HG02884 (cell line): ENCODE measurements around the gene PAIP2B.
A peak's percentile ranks its signal among the peaks of the same experiment; 100 is the strongest.
"Not testable (repeated sequence)": the region's sequence is repeated elsewhere in the genome, so short reads cannot be mapped to it uniquely, and the experiment has no call there.

Experiments
- ATAC-seq: cut with Tn5 transposase; IDR thresholded peaks from one replicate; pipeline ENCODE4 v1.9.1; 2021; ENCODE audit warnings: mild to moderate bottlenecking, moderate library complexity; ENCODE audit not compliant: unreplicated experiment

PAIP2B gene

DNA sequence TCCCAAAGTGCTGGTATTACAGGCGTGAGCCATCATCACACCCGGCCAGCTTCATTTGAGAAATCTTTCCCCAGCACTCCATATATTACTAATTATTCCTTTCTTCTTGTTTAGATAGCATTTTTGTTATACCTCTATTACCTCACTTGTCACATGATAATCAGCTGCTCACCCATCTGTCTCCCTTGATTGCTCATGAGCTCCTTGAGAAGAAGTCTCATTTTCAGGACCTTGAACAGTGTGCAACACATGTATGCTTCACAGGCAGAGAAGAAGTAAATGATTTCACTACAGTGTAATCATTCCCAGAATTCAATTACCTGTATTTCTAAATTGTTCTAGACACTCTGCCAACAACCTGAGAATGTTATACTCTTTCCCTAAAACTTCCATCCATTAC lies 6.2 kb downstream of the PAIP2B start:
- ATAC-seq: no peak

DNA sequence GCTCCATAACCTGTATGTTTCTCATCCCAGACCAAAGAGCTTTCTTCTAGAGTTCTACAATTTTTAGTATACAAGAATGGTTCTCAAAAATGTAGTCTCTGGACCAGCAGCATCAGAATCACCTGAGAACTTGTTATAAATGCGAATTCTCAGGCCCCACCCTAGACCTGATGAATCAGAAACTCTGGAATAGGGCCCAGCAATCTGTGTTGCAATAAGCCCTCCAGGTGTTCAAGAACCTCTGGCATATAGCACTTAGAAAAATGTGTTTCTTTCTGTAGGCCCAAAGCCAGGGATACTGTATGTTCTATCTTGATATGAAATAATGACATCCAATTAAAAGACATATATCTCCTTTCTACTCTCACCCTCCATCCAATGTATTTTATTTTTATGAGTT lies 10.4 kb downstream of the PAIP2B start:
- no peak for ATAC-seq

DNA sequence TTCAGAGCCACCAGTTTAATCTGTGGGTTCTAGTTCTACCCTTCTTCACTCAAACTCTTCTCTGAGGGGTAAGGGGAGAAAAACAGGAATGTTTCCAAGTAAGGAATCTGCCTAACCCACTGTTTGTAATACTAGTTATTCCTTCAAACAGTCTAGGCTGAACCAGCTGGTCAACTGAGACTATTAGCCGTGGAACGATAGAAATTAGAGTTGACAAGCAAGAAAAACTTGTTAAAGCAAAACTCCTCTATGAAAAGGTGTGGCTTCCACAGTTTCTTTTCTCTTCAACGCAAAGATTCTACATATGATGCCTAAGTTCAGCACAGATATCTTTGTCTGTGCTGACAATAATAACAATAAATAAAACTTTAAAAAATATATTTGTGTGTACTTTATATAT lies 11.5 kb downstream of the PAIP2B start:
- no peak for ATAC-seq

DNA sequence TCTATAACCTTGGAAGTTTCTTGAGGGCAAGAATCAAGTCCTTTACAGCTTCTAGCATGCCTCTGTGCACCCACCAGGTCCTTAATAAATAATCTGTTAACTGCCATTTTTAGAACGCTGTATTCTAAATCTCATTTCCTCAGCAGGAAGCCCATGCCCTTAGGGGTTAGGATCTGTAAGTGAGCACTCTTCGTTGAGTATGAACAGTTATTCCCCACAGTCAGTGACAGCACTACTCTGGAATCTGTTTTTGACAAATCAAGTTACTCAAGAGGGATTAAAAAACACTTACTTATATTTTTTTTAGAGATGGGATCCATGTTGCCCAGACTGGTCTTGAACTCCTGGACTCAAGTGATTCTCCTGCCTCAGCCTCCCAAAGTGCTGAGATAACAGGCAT lies 14.6 kb downstream of the PAIP2B start:
- ATAC-seq: no peak

- no peak for ATAC-seq
These were observed 16.6 kb downstream of the PAIP2B start for GRCh38 chr2:71210292-71210691.

- no peak for ATAC-seq
These were observed 18.1 kb downstream of the PAIP2B start for GRCh38 chr2:71208756-71209155.

DNA sequence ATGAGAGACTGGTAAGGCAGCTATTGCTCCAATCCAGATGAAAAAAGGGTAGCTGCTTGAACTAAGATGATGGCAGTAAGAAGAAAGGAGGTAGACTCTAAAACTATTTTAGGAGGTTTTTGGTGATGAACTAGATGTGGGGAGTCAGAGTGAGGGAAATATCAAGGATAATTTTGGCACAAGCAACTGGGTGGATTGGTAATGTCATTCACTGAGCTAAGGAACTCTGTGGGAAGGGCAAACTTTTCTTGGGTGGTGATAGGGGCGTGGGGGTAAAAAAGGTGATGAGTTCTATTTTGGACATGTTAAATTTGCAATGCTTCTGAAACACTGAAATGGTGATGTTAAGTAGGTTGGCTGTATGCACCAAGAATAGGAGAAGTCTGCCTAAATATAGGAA lies 19.3 kb downstream of the PAIP2B start:
- ATAC-seq: no peak

DNA sequence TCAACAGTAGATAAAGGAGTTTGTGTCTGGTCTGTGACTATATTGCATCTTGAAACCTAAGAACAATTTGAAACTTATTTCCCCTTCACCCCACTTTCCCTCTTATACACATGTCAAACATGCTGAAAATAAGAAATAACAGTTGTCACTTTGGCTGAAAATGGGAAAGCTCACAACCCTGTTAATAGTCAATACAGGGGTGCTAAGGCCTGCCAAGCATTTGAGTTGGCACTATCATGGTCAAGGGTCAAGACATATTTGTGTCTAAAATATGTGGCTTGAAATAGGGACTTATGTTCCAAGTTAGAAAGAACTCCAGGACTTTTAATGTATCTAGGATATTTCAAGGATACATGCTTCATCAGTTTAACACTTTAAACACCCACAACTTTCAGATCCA lies 20.6 kb downstream of the PAIP2B start:
- no peak for ATAC-seq

GRCh38 chr2:71191570-71191943 lies 35.3 kb downstream of the PAIP2B start:
- ATAC-seq: no peak

DNA sequence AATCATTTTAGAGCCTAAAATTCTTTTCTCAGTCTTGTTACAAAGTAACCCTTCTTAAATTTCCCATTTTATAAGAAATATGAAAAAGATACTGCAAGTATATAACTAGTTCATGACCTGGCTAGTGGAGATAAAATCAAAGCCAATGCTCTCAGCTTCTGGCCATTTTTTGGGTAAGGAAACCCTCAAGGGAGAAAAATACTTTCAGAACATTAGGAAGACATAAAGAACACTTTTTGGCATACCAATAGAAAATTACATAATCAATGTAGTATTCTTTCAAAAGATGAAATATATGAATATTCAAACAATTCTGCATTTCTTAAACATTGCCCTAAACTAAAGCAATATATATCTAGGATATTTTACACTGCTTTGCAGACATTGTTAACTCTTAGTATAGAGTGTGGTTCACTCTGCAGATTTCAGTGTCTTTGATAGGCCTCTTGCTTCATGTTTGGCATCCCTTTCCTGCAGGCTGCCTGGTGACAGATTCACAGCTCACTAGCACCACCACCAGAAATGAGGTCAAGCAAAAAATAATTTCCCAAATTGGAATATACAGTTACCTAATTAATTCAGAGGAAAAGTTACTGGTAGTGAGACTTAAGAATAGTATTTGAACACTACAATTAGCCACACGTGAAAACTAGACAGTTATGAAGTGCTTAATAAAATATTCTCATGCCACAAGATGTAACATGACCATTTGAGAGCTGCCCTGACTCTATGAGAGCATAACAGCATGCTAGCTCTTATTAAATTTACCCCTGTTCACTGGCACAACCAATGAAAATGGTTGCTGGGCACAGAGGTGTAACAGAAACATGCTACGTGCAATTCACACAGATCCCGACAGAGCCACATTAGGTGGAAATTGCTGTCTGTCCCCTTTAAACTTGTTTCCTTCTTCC lies 36.0 kb downstream of the PAIP2B start:
- ATAC-seq: no peak

DNA sequence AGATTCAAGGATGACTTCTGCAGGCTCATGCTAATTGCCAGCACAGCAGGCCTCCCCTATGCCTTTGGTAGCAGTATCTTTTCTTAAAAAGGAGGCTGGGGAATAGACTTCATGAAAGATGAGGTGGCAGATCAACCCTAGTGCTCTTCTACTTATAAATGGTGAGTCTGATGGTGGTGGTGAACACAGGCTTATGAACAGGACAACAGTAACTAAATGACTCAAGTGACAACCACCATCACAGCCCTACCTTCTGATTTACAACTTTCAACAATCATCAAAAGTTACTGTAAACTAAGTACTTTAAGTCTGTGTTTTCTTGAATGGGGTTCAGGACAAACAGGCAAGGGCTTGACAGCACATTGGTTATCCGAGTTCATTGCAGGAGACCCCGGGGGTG lies 39.3 kb downstream of the PAIP2B start:
- no peak for ATAC-seq

GRCh38 chr2:71186973-71187372 lies 39.9 kb downstream of the PAIP2B start:
- no peak for ATAC-seq

DNA sequence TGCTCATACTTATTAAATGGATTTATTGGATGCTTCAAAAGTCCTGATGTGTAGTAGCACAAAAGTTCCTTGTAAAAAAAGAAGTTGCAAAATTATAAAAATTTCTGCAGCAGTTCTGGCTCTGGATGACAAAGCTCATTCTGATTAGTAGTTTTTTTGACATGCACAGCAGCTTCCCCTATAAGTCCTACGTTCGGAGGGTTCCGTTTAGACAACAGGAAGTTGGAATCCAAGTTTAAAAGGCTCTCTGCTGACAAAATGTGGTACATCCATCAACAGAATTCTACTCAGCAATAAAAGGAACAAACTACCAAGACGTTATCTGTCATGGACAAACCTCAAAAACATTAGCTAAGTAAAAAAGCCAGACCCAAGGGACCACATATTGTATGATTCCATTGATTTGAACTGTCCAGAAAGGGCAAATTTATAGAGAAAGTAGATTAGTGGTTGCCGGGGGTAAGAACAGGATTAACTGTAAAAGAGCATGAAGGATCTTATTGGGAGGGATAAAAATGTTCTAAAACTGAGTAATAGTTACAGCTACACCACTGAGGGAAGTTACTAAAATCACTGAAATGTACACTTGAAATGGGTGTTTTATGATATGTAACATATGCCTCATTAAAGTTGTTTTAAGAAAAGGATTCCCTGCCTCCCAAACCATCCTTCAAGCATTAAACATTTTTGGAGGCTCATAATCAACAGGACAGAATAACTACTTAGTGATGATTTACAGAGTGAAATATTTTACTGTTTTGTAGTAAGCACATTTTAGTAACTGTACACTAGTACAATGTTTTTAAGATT lies 43.4 kb downstream of the PAIP2B start:
- not testable (repeated sequence) for ATAC-seq

GRCh38 chr2:71181316-71181715 lies 45.6 kb downstream of the PAIP2B start:
- ATAC-seq: no peak

DNA sequence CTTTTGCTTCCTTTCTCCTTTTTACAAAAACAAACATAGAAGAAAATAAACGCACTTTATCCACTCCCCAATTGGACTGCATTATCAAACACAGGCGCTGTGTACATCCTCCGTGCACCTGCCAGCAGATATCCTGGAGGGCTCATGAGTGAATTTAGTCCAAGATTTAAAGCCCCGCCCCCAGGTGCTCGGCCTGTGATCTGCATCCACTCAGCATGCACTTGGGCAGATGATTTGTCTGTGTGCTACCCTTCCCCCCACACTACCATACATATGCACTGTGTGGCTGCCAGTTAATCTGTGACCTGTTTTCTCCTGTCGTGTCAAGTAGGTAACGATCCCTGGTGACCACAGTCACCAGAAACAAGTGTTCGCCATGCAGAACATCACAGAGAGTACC lies 48.1 kb downstream of the PAIP2B start:
- ATAC-seq: not testable (repeated sequence)

- no peak for ATAC-seq
These were observed 52.7 kb downstream of the PAIP2B start for GRCh38 chr2:71174207-71174606.

DNA sequence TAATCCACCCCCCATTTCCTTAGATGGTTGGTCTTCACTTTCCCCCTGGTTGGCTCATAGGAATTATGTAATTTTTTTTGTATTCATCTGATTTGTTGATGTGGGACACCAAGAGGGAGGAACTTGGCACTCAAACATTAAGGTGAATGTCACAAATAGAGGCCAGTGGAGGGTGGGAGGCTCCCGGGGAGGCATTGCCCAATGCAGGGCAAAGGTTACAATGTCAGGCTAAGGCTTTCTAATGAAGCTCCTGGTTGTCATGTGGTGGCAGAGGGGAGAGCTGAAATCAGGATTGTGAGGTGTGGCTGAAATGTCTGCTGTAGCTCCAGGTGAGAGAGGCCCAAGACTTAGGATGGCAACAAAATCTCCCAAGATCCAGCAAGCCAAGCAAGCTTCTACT lies 53.8 kb downstream of the PAIP2B start:
- ATAC-seq: no peak

- no peak for ATAC-seq
These were observed 60.1 kb downstream of the PAIP2B start for GRCh38 chr2:71166812-71167211.

- no peak for ATAC-seq
These were observed 69.6 kb downstream of the PAIP2B start for GRCh38 chr2:71157124-71157793.

DNA sequence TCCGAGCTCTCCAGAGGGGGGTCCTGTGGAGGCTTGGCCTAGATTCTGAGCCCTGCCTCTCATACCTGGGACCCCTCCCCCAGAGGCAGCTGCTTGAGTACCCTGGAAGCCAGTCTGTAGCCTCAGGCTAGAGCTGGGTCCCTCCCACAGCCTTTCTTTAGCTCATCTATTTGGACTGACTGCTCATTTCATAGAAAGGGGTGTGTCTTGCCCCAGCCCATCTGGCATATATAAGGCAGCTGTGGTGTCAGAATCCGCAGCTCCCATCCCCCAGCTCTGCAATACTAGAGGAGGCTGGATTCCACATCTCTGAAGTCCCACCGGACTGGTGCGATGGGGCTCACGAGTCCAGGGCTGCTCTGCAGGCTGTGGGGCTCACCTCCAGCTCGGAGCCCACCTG lies 70.3 kb downstream of the PAIP2B start:
- ATAC-seq: no peak

DNA sequence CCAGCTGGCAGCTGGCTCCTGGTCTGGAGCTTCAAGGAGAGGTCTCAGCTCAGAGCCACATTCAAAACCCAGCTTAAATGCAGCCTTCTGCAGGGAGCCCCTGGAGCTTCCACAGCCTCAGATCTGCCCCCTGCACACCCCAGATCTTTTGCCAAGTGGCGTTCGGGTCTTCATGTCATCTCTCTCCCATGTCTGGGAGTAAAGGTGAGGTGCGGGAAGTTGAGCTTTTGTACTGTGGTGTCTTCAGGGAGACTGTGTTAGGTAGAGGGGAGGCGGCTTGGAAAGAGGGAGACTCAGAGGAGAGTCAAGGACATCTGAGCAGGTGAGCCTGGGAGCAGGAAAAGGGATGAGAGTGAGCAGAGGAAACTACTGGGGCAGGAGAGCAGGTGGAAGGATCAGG lies 71.1 kb downstream of the PAIP2B start:
- no peak for ATAC-seq

DNA sequence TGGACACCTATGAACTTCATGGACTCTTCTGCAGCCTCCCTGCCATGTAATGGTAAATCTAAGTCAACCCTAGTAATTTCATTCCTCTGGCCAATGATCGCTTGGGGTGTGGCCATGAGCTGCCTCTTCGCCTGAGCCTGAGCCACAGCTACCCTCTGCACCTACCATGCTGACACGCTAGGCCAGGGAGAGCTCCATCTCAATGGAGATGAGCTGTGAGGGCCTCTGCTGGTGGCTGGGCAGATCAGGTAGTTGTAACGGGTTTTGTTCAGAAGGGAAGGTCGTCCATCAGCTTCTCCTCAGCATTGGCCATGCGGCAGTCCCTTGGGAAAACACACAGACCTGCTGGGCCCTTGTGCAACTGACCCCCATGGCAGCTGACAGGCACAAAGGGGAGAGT lies 72.1 kb downstream of the PAIP2B start:
- ATAC-seq: peak; percentile 71
